ENCODE measurements around the gene SNAPC2.
A peak's percentile ranks its signal among the peaks of the same experiment; 100 is the strongest.
"Not testable (repeated sequence)": the region's sequence is repeated elsewhere in the genome, so short reads cannot be mapped to it uniquely, and the experiment has no call there.

The SNAPC2 gene

DNA sequence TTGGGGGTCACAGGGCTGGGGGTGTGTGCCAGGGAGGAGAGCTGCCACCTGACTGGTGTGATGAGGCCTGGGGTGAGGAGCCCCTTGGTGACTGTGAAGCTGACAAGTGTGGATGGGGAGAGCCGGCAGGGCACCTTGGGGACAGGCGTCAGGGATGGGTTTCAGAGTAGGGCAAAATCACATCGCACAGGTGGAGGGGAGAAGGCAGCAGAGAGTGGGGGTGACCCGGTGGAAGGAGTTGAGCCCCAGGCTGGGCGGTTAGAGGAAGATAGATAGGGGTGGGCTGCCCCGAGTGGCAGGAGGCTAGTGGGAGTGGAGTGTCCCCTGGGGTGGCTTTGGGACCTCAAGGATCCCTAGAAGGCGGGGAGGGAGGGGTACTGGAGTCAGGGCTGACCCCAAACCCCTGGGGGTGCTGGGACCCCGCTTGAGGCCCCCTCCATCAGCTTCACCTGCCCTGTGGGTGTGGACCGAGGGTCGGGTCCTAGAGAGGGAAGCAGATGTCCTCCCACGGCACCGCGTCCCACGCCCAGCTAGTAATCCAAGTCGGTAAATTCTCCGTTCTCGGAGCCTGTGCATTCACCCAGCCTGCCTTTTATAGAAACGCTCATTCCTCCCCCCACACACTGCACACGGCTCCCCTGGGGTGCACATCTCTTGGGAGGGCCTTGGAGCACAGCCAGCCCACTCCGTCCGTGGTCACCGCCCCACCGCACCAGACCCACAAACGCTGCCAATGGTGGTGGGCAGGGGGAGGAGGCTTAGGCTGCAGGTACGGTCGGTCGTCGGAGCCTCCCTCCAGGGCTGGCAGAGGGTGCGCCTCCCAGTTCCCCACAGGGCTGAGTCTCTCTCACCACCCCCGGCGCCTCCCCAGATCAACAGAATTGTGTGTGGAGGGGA lies 3.4 kb downstream of the SNAPC2 start:
- DNase-seq = no peak

DNA sequence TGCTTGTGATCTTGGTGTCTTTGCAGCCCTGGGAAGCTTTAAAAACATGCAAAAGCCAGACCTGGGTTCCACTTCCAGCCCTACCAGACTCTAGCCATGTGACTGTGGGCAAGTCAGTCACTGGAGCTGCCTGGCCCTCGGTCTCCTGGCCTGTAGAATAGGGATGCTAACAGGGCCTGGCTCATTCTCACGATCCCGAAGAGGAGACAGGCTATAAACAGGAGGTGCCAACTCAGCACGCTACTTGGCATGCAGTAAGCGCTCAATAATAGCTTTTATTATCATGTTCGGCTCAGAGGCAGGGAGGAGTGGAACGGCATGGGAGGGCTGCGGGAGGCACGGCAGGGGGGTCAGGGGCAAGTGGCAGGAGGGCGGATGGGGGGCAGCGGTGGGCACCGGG lies 4.1 kb downstream of the SNAPC2 start:
- no peak for DNase-seq

DNA sequence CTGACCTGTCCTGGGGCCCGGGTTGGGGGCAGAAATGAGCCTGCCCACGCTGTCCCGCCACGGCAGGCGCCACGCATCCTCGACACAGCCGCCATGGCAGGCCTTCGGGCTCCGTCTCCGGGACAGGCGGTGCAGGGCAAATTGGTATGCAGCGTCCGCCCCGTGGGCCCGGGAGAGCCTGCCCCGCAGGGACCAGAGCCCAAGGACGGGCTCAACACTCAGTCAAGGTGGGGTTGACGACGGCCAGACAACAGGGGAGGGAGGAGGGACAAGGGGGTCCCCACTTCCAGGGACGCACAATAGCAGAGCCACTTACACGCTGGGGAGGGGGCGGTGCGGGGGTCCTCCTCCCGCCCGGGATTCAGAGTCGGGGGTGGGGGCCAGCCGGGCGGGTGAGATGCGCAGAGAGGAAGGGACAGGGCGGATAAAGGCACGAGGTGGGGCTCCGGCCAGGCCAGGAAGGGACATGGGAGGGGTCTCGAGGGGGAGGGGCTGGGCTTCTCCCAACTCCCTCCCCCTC lies 4.6 kb downstream of the SNAPC2 start:
- no peak for DNase-seq

DNA sequence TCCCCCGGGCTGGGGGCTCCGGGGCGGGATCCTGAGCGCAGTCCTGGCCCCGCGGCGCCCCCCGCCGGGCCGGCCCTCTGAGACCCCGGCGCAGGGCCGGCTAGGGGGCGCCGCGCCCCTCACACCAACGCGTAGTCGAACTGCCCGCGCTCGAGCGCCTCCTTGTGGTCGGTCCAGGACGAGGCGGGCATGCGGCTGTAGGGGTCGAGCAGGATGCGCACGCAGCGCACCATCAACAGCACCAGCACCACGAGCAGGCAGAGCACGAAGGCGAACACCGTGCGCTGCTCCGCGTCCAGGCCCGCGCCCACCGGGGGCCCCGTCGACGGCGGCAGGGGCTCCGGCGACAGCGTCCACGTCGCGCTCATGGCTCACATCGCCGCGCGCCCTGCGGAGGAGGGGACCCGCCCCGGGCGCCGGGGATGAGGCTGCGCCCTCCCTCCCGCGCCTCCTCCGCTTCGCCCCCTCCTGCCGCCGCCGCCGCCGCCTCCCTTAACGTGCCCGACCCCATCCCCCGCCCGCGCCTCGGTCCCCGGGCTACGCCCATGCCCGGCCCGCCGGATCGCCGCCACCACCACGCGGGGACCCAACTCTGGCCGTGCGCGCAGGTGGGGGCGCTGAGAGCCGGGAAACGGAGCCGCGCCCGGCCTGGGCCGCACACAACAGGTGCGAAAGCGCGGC lies 5.2 kb downstream of the SNAPC2 start:
- peak; percentile 77 for DNase-seq

DNA sequence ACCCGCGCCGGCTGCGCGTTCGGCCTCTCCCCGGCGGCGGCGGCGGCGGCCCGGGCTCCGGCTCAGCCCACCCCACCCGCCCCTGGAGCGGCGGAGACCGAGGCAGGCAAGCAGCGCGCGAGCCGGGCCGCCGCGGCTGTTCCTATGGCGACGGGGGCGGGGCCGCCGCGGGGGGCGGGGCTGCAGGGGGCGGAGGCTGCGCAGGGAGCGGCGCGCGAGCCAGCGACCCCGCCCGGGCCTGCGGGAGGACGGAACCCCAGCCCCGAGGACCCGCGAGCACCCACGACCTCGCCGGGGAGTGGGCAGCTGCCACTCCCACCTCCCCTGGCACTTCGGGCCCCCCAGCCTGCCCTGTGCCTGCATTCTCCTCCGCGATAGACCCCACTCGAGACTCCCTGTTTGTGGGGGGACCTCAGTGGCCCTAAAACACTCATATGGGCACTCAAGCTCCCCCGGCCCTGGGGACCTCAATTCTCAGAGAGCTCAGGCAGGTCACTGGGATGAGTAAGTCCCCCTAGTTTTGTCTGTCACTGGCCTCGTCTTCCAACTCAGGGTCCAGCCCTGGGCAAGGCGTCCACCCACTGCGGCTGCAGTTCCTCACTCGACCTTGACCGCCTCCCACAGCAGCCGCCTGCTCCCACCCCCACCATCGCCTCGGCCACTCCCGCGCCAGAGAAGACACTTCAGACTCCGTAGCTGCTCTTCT lies 6.0 kb downstream of the SNAPC2 start, which contains the start of gene CTXN1:
CTXN1 (minus strand) TSS at position 115 of the 706 bp plus-strand sequence. CDS start 597 bp downstream, outside the sequence.
- peak; percentile 79 for DNase-seq

DNA sequence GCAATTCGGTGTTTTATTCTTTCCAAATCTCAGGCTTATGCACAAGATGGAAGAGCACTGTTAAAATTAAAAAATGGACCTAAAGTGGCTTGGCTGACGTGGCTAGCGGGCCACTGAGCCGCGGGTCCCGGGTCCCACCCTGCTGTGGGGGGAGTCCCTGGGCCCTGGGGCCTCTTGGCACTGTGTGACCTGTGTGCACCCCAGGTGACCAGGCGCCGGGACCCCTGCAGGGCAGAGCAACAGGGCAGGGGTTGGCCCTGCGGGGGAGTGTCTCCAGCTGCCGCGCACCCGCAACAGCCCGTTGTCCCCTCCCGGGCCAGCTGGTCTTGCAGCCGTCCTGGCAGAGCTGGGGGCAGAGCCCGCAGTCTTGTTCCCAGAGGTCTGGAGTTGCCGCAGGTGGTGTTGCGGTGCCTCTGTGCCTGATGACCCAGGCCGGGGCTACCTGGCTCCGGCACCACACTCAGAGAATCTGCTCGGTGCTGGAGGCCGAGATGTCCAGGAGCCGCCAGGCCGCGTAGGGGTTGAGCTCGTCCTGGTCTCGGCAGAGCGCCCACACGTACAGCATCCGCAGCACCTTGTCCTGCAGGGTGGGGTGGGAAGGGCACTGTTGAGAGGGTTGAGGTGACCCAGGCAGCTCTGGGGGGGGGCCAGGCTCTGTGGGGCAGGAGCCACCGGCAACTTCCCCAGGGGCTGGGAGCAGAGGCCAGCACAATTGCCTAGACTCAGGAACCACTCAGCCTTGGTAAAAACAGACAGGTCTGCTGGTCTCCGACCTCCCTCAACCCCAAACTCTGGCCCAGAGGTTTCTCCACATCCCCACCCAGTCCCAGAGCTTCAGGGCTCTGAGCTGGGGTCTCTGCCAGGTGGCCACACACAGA lies 6.8 kb downstream of the SNAPC2 start:
- DNase-seq = no peak

DNA sequence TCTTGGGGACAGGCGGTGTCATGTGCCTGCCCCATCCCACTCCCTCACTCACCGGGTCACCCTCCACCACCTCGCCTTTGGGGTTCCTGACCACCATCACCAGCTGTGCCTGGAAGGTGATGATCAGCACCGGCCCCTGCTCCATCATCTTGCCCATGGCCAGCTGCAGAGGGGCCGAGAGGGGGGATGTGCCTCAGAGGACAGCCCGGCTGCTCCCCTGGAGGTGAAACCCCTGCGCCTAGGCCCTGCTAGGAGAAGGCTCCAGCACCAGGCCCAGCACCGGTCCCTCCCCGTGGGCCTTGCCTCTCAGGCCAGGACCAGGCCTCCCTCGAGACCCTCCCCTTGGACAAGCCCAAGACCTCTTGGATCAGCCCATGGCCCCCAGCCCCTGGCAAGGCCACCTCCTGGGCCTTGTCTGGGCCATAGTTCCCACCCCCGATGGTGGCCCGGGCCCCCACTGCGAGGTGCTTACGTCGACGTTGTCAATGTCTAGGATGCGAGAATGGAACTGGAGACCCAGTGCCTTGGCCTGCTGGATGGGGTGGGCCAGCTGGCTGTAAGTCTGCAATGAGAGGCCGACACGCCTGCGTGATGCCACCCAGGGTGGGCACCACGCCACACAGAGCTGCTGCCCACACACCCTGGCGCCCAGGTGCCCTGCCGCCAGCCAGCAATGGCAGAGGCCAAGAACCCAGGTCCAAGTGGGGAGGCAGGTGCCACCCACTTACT lies 7.6 kb downstream of the SNAPC2 start:
- DNase-seq = no peak

DNA sequence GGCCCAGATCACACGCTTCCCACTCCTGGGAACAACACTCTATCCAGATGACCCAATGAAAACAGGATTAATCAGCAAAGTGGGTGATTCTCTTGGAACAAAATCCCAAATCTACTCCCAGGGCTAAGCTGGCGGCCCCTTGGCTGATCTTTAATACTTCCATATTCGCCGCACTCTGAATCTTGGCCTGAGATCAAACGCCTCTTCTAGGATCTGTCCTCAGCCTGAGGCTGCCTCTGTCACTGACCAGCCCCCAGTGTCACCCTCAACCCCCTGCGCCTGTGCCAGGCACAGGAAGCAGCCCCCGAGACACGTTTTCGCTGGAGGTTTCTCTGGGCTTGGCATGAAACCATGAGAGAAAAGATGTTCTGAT lies 8.2 kb downstream of the SNAPC2 start:
- no peak for DNase-seq

DNA sequence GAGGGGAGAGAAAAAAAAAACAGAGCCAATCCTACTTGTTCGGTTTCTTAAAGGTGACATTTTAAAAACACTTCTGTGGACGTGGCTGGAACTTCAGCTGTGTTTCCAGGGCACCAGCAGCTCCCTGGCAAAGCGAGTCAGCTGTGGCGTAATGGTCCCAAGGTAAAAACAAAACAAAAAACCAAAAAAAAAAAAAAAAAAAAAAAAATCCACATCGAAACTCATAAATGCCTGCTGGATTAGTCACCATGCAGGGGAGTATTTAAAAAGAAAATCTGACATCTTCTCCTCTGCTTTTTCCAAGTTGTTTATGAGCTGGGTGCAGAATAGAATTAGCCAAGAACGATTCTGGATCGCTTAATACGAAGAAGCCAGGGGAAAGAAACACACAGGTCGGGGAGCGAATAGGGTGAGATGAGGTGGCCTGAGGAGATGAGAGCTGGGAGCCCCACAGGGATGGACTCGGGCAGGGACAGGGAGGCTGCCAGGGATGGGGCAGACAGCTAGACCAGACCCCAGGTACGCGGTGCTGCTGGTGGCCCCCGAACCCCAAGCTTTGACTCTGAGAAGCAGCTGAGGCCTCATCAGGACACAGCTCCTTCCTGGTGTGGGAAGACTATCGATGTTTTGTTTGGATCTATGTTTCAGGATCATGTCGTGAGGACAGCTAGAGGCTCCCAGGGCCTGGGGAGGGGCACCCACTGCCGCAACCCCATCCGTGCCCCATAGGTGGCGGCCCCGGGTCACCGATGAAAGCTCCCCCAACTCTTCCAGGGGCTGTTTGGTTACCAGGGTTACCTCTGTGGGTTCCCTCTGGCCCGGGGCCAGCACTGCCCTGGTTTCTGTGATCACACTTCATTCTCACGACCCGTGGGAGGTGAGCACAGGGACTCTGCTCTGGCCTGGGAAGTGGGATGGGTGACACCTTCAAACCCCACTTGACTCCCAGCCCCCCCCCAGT lies 8.9 kb downstream of the SNAPC2 start:
- DNase-seq = peak; percentile 78

DNA sequence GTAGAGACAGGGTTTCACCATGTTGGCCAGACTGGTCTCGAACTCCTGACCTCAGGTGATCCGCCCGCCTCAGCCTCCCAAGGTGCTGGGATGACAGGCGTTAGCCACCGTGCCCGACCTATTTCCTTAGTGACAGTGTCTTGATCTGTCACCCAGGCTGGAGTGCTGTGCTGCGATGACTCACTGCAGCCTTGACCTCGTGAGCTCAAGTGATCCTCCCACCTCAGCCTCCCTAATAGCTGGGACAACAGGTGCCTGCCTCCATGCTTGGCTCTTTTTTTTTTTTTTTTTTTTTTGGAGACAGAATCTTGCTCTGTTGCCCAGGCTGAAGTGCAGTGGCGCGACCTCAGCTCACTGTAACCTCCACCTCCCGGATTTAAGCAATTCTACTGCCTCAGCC lies 9.9 kb downstream of the SNAPC2 start:
- DNase-seq = not testable (repeated sequence)

DNA sequence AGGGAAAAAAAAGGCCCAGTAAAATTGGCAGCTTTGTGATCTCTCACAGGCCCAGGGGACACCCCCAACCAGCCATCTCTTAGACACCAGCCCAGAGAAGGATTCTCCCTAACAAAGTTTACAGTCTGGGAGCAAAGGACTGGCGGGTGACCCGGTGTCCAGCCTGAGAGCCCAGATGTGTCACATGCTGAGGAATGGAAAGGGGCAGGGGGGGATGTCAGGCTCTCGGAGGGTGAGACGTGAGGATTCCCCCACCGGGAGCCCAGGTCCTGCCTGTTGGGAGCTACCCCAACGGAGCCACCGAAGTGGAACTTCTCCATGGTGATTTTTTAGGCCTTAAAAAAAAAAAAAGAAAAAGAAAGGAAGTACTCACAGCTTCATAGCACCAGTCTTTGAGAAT lies 10.6 kb downstream of the SNAPC2 start:
- DNase-seq = no peak

DNA sequence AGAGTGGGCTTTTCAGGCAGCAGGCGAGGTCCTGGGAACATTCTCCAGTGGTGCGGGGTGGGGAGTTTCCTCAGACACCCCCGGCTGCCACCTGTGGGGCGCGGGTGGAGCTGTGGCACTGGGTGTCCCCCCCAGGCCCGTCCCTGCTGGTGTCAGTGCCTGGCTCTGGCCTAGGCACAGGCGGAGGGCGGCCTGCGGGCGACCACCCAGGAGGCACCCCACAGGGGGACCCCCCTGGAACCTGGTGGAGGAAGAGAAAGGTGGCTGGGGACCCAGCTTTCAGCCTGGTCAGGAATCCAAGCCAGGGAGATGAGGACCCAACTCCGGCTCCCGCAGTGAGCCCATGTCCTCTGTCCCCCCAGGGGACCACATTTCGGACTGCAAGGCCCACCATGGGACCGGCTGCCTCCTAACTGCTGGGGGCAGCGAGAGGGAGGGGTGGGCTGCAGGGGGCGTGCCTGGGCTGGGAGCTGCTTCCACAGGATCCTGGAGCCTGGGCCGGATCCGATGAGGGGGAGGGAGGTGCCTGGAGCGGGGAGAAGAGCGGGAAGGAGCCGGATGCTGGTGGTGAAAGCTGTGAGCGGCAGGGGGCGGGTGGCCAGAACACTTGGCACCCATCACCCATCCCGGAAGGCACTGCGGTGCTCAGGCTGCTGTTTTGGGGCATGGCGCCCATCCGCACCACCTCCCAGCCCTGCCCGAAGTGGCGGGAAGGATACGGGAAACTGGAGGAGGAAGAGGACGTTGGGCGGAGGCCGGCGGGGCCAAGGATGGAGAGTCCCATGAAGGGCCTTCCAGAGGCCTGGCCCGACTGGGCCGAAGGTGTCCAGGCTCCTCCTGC lies 11.3 kb downstream of the SNAPC2 start:
- no peak for DNase-seq

DNA sequence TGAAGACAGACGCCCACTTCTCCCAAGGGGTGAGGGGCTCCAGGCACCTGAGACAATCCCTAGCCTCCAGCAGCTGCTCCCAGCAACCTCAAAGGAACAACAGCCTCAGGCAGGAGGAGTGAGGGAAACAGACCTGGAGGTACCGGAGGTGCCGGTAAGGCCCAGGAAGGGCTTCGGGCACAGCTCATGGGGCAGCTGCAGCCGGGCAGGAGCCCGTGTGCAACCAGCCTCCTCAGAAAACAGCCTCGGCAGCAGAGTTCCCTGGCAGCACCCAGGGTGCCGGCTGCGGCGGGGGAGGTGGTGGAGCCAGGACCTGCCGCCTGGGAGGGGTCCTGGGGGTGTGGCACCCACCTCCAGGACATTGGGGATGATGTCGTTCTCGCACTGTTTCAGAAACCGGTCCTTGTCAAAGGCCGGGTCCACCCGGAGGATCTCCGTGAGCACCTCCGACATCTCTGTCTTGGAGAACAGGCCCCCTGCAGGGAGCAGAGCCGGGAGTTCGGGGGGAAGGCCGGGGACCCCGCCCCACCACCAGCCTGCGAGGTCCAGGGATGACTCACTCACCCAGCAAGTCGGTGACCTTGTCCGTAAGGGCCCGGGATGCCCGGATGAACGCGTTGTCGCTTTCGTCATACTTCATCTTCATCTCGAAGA lies 12.3 kb downstream of the SNAPC2 start:
- no peak for DNase-seq

DNA sequence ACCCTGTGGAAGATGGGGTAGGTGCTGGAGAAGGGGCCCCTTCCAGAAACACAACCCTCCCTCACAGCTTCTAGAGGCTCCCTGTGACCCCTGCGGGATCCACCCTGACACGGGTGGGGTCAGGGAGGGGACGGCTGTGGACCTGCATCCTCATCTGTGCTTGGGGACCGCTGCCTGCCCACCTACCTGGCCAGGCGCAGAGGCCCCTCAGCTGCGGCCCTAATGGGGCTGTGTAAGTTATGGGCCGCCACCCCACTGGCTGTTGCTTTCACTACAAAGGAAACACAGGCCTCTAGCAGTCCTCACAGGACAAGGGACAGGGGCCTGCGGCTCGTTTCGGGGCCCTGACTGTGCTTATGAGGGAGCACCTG lies 12.8 kb downstream of the SNAPC2 start:
- DNase-seq = no peak

DNA sequence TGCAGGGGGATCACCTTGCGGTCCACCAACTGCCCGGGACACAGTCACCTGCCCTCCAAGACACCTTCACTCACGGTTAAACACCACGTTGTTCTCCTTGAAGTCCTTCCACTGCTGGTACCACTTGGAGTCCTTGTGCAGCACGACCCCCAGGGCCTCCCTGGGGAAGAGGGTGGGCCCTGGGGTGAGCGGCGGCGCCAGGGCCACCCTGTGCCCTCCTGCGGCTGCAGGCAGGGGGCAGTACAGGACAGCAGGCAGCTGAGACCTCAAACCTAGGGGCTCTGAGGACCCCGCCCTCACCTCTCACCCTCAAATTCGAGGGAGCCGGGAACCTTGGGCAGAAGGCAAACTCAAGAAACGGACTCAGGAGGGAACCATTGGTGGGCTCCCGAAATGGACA lies 13.3 kb downstream of the SNAPC2 start:
- no peak for DNase-seq

DNA sequence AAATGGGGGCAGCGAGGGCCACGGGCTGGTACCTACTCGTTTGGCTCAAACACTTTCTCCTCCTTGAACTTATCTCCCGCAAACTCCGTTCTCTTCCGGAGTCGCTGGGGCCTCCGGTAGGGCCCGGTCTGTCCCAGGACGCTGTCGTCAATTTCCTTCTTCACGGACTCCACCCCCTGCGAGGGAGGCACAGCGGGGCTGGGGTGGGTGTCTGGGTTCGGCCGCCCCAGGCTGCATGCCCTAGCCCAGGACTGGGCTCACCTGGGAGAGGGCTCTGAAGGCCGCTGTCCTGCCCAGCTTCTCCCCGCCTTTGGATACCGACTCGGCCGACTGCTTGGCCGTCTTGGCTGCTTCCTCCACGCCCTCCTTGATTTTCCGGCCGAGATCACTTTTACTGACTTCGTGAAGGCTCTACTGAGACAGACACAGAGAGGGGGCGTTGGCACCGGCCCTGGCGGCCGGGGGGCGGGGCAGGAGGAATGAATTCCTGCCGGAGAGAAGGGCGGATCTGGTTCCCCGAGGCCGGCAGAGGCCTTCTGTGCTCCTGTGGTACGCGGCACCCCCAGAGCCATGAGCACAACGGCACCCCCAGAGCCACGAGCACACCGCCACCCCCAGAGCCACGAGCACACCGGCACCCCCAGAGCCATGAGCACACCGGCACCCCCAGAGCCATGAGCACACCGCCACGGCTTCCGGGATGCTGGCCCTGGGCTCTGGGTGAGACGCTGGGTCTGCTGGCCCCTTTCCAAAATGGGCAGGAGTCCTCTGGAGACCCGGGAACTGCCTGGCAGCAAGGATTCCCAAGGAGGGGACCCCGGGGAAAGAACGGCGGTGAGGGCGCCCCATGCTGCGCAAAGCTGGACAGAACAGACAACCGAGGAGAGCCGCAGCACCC lies 13.9 kb downstream of the SNAPC2 start:
- DNase-seq = no peak

DNA sequence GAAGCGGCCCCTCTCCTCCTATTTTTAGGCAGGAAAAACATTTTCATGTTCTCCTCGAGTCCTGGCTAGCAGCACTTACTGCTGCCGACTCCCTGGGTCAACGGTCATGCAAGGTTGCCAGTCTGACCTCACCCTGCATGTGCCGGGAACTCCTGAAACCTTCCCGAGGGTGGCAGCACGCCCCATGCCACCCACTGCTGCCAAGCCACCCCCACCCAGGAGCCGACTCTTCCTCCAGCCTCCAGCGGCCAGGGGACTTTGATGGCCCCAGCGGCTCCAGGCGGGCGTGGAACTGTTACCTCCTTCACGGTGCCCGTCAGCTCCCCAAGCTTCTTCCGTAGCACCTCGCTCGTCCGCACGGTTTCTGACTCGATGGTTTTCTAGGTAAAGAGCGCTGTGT lies 14.6 kb downstream of the SNAPC2 start:
- no peak for DNase-seq

DNA sequence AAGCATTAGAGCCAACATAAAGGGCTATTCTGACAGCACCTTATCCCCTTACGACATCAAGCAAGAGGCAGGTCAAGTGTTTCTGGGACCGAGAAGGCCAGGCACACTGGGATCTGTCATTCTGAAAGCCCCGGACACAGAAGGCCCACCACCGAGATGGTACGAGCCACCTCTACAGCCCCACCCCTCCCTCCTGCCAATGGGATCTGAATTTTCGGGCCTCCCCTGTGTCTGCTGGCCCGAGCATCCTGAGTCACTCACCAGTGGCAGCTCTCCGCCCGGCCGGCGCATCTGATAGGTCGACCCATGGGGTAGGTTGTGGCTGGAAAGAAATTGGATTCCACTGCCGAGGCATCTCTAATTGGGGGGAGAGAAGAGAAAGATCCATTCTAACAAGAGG lies 20.7 kb downstream of the SNAPC2 start:
- DNase-seq = no peak

Measured in CD4-positive, alpha-beta T cell treated with Interleukin-17A for 1 hour (primary cell).